ENCODE measurements around the gene ABRAXAS1. TPM values are rescaled to one million over a fixed set of nuclear protein-coding genes. Genes with fewer than 3 reads are reported as not detected.
A peak's percentile ranks its signal among the peaks of the same experiment; 100 is the strongest.

ABRAXAS1 gene
- total and polyA plus RNA-seq, 10 of the 15 experiments (the other 5 are each of a cell fraction or from before 2014, with no cell fraction given): 2.2 to 9.7 (median 5.8) TPM

DNA sequence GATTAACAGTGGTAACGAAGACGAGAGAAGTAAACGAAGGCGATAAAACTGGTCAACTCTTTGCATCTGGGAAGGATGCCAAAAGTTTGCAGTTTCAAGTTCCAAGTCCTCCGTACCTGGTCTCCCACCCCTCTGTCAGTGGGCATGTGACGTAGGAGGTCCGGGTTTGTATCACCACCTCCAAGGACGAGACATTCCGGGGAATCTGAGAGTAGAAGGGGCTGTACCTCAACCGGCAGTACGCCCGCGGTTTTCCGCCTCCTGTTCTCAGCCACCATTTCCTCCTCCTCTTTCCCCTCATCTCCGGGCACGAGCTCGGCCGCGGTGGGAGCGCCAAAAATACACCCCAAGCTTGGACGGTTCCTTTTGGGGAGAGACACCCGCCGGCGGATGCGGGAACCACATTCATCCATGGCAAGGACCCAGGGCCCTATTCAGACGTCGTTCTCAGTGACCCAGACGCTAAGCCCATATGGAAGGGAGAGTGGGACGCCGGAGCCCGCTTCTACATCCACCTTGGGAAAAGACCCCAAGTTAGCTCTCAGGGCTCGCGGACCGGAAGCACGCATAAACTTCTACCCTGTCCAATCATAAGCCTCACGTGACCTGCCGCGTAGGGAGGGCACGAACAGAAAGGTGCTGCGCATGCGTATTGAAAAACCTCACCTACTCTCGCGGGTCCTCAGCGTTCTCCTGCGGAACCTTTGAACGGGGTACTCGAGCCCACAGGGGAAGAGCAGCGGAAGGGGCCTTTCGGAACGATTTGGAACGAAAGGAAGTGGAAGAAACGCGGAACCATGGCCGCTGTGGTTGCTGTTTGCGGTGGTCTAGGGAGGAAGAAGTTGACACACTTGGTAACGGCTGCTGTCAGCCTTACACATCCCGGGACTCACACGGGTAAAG lies 29.4 kb downstream of the ABRAXAS1 start, which contains the start of the genes HELQ and MRPS18C:
Gene HELQ, minus strand, starts transcription at position 543 of the 903 bp plus-strand sequence. Its CDS starts 130 bp downstream, at position 413.
Gene MRPS18C, plus strand, starts transcription at position 778 of the 903 bp plus-strand sequence. Its CDS starts 20 bp downstream, at position 798.
- SMC1A ChIA-PET (ENCODE audit: uncharacterized antibody, unreplicated experiment): interaction anchor here (0.6 to 1.7 kb wide), 3 partner anchors 10 to 488 kb away, joined by 3 to 6 read pairs (median 4); no protein-coding TSS in a partner anchor
- Histone ChIP-seq H3K9ac (ENCODE audit: control insufficient read depth, insufficient read depth, low read length) (peak within 1 kb of the TSS; percentile 97), H3K4me1 (ENCODE audit: control insufficient read depth, insufficient read depth, low read length) (no peaks in the 10 kb centered on the region), H4K20me1 (ENCODE audit: control insufficient read depth, insufficient read depth) (no peaks in the 10 kb centered on the region), H3K36me3 (ENCODE audit: control insufficient read depth in 2 of 2, insufficient read depth in 2 of 2, low read length in 1 of 2) (peaks cover 0 to 19% of the 10 kb centered on the region in 2 experiments; a peak in 3 of 4 replicates), H3K27me3 (replicated peaks in 1 of 2; ENCODE audit: control insufficient read depth in 2 of 2, insufficient read depth in 2 of 2, low read length in 1 of 2) (no peaks in the 10 kb centered on the region), H2AFZ (ENCODE audit: control insufficient read depth, low read depth, low read length) (peak within 1 kb of the TSS; percentile 95), H3K9me3 (replicated peaks; ENCODE audit: control insufficient read depth, insufficient read depth, low read length) (no peaks in the 10 kb centered on the region), H3K4me2 (ENCODE audit: control insufficient read depth, insufficient read depth) (peak within 1 kb of the TSS; percentile 89), H3K79me2 (ENCODE audit: control insufficient read depth, insufficient read depth, low read length) (peaks cover 48% of the 10 kb centered on the region), H3K4me3 (peak within 1 kb of the TSS; percentile 84), H3K27ac (ENCODE audit: control insufficient read depth, insufficient read depth) (peak within 1 kb of the TSS; percentile 99)
- TSS peak; percentile 76 for BruUV-seq (replicated peaks)
- intact Hi-C loops (cut with micrococcal nuclease; ENCODE audit: unreplicated experiment) (loop anchor here (2.0 to 10.0 kb wide), 4 partner anchors 29 to 563 kb away; partner anchors contain the start of genes ABRAXAS1, COPS4, COQ2 and SEC31A), in situ Hi-C loops (cut with MboI) (no loop called here)
- peak; percentile 95 for ATAC-seq
- RAD21 ChIA-PET (ENCODE audit: unreplicated experiment): interaction anchor here (0.6 to 1.0 kb wide), 2 partner anchors 12 to 170 kb away, joined by 3 to 5 read pairs; no protein-coding TSS in a partner anchor
- peak; percentile 98 for DNase-seq (ENCODE audit: low read depth, low spot score)
- CTCF ChIA-PET: interaction anchor here (1.1 to 1.7 kb wide), 7 partner anchors 10 to 555 kb away, joined by 3 to 7 read pairs (median 4); partner anchors contain the start of genes COPS4, COQ2 and THAP9
- POLR2A ChIA-PET: interaction anchor here (1.4 kb wide), 1 partner anchor 28 kb away, joined by 4 read pairs; no protein-coding TSS in a partner anchor
- FAIRE-seq: peak; percentile 92
- WGBS (ENCODE audit: insufficient coverage, insufficient replicate concordance, low lambda C conversion rate, missing lambda C conversion rate): under 1% methylated on average over 58 of the region's 58 CpGs
- peak; percentile 88 for TF ChIP-seq NBN (IDR thresholded peaks at IDR 0.05)
- TF ChIP-seq MTA2 (IDR thresholded peaks at IDR 0.05; ENCODE audit: low read depth): peak; percentile 23; the same call in 1 of the 2 replicates
- TF ChIP-seq ZNF274 (IDR thresholded peaks at IDR 0.05; ENCODE audit: insufficient read depth, insufficient read length): no peak
- TF ChIP-seq BHLHE40 (IDR thresholded peaks at IDR 0.05; ENCODE audit: borderline replicate concordance in 1 of 2, low read depth in 2 of 2, low read length in 1 of 2): peak; percentile 99
- peak; percentile 79; the same call in 1 of the 2 replicates for TF ChIP-seq ESRRA (IDR thresholded peaks at IDR 0.05; ENCODE audit: low read length)
- no peak for TF ChIP-seq ZZZ3 (IDR thresholded peaks at IDR 0.05; ENCODE audit: control insufficient read depth, insufficient read length, low read depth)
- no peak; the same call in 1 of the 2 replicates for TF ChIP-seq JUNB (IDR thresholded peaks at IDR 0.05)
- TF ChIP-seq ZSCAN29 (IDR thresholded peaks at IDR 0.05): no peak
- peak; percentile 82; the same call in 1 of the 2 replicates for TF ChIP-seq ASH2L (IDR thresholded peaks at IDR 0.05; ENCODE audit: borderline replicate concordance, low read depth)
- no peak for TF ChIP-seq RAD21 (IDR thresholded peaks at IDR 0.05; ENCODE audit: insufficient read depth, low read depth, low read length)
- TF ChIP-seq SMAD1 (IDR thresholded peaks at IDR 0.05; ENCODE audit: low read depth, partially characterized antibody): peak; percentile 61
- TF ChIP-seq, protein P1, sequence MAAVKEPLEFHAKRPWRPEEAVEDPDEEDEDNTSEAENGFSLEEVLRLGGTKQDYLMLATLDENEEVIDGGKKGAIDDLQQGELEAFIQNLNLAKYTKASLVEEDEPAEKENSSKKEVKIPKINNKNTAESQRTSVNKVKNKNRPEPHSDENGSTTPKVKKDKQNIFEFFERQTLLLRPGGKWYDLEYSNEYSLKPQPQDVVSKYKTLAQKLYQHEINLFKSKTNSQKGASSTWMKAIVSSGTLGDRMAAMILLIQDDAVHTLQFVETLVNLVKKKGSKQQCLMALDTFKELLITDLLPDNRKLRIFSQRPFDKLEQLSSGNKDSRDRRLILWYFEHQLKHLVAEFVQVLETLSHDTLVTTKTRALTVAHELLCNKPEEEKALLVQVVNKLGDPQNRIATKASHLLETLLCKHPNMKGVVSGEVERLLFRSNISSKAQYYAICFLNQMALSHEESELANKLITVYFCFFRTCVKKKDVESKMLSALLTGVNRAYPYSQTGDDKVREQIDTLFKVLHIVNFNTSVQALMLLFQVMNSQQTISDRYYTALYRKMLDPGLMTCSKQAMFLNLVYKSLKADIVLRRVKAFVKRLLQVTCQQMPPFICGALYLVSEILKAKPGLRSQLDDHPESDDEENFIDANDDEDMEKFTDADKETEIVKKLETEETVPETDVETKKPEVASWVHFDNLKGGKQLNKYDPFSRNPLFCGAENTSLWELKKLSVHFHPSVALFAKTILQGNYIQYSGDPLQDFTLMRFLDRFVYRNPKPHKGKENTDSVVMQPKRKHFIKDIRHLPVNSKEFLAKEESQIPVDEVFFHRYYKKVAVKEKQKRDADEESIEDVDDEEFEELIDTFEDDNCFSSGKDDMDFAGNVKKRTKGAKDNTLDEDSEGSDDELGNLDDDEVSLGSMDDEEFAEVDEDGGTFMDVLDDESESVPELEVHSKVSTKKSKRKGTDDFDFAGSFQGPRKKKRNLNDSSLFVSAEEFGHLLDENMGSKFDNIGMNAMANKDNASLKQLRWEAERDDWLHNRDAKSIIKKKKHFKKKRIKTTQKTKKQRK (IDR thresholded peaks at IDR 0.05; ENCODE audit: low read depth, low read length): peak; percentile 54; the same call in 1 of the 2 replicates
- TF ChIP-seq, protein P2, sequence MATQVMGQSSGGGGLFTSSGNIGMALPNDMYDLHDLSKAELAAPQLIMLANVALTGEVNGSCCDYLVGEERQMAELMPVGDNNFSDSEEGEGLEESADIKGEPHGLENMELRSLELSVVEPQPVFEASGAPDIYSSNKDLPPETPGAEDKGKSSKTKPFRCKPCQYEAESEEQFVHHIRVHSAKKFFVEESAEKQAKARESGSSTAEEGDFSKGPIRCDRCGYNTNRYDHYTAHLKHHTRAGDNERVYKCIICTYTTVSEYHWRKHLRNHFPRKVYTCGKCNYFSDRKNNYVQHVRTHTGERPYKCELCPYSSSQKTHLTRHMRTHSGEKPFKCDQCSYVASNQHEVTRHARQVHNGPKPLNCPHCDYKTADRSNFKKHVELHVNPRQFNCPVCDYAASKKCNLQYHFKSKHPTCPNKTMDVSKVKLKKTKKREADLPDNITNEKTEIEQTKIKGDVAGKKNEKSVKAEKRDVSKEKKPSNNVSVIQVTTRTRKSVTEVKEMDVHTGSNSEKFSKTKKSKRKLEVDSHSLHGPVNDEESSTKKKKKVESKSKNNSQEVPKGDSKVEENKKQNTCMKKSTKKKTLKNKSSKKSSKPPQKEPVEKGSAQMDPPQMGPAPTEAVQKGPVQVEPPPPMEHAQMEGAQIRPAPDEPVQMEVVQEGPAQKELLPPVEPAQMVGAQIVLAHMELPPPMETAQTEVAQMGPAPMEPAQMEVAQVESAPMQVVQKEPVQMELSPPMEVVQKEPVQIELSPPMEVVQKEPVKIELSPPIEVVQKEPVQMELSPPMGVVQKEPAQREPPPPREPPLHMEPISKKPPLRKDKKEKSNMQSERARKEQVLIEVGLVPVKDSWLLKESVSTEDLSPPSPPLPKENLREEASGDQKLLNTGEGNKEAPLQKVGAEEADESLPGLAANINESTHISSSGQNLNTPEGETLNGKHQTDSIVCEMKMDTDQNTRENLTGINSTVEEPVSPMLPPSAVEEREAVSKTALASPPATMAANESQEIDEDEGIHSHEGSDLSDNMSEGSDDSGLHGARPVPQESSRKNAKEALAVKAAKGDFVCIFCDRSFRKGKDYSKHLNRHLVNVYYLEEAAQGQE (IDR thresholded peaks at IDR 0.05; ENCODE audit: low read depth, low read length): no peak; the same call in 1 of the 2 replicates
